Measurements from ENCODE around the gene ZSWIM2.

GRCh38 chr2:186820303-186820702 is 28.7 kb downstream of the ZSWIM2 start:
- TF ChIP-seq CTCF (conservative IDR thresholded peaks at IDR 0.05; ENCODE audit: low read depth in 2 of 2) (no peak), POLR2AphosphoS5 (IDR thresholded peaks at IDR 0.05; ENCODE audit: low read depth) (no peak), EZH2 (IDR thresholded peaks at IDR 0.05; ENCODE audit: low read depth, unreplicated experiment) (no peak), JUNB (IDR thresholded peaks at IDR 0.05; ENCODE audit: unreplicated experiment) (no peak), REST (IDR thresholded peaks at IDR 0.05; ENCODE audit: unreplicated experiment) (no peak)
